Colon (tissue), 2 donors: ENCODE data around the gene NTM.

Experiments used
- FAIRE-seq: peaks from 2 replicates; lab custom pipeline; 2012; peaks lifted over from hg19 to GRCh38; lab: Jason Lieb, UNC
- donor health status: control.
- donor health status: control.

Gene NTM

GRCh38 chr11:132263241-132263640, 892.8 kb downstream of the NTM start:
- no peak for FAIRE-seq

- no peak for FAIRE-seq
These were observed 893.5 kb downstream of the NTM start for GRCh38 chr11:132263875-132264274.

GRCh38 chr11:132264616-132265015, 894.2 kb downstream of the NTM start:
- no peak for FAIRE-seq

DNA sequence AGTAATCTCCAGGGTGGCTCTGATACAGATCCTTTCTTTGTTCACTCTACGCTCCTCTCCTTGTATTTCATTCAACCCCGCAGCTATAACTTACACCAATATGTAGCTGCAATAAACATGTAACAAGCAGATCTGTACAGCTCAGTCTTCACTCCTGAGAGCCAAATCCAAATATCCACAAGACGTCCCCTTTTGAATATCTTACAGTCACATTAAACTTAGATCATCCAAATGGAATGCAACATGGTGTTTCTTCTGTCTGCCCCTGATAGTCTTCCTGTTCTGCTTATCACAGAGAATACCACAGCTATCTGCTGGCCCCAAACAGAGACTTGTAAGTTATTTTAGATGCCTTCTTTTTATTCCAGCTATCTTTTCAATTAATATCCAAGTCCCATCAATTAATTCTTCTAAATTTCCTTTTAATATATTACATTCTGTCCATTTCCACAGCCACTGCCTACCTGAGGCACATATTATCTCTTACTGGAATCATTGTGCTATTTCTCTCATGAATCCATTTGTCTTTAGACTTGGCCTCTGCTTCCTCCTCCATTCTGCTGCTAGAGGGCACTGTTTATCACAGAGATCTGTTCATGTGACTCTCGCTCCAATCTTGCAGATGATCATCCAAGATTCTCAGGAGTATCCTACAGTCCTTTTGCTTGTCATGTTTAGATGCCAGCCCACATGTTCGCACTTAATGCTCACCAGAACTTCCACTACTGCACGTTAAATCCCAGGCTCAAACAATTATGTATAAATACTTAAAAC, 908.6 kb downstream of the NTM start:
- no peak for FAIRE-seq

DNA sequence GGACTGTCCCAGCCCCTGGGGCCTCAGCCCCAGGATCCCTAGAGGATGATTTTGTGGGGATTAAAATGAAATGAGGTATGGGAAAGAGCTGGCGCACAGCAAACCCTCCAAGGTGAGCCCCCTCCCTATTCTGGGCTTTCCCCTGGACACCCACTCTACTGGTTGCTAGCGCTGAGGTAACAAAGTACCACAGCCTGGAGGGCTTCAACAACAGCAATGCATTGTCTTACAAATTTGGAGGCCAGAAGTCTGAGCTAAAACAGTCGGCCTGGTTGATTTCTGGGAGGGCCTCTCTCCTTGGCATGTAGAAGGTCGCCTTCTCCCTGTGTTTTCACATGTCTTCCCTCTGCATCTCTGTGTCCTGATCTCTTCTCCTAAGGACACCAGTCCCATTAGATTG, 913.6 kb downstream of the NTM start:
- no peak for FAIRE-seq

DNA sequence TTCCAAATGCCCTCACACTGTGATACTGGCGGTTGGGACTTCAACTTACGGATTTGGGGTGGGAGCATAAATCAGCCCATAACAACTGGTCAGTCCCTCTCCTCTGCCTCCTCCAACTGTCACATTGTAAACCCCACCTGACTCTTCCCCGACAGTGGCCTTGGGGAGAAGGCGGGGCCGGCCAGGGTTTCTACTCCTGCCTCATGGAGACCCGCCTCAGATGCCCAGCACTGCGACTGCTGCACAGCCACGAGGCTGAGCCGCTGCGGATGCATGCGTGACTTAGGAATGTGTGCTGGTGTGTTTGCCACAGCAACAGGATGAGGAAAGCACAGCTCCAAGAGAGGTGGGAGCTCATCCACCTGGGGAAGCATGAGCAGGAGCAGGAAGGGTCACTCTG, 914.2 kb downstream of the NTM start:
- no peak for FAIRE-seq

GRCh38 chr11:132285631-132286030, 915.2 kb downstream of the NTM start:
- no peak for FAIRE-seq

DNA sequence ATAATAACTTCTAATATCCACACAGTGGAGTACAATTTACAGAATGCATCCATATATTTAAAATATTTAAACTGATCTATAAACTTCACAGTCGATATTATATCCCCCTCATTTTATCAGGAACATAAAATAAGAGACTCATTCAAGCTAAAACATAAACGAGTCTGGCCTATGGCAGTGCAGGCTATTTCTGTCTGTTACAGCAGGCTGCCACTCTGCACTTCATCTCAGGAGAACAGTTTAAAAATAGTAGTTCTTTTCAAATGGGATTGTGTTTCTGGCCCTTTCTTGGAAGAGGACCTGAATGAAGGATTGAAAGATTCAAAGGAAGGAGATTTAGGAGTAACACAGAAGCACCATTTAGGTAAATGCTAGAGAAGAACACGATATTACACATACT, 915.7 kb downstream of the NTM start:
- no peak for FAIRE-seq

DNA sequence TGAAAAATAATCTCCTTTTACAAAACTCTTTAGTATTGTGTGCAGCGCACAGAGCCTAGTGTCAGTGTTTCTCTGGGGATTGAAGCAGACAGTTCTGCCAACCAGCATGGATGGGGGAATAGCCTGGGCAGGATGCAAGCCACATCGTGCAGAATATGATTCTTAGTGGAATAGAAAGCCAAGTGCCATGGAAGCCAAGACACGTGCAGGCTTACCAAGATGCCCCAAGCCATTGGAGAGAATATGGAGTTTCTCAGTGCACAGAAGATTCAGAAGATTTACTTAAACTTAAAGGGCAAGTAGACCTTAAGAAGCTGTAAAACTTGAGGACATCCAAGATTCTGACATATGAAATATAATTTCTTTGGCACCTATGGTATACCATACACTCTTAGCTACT, 917.6 kb downstream of the NTM start:
- FAIRE-seq, result no peak

DNA sequence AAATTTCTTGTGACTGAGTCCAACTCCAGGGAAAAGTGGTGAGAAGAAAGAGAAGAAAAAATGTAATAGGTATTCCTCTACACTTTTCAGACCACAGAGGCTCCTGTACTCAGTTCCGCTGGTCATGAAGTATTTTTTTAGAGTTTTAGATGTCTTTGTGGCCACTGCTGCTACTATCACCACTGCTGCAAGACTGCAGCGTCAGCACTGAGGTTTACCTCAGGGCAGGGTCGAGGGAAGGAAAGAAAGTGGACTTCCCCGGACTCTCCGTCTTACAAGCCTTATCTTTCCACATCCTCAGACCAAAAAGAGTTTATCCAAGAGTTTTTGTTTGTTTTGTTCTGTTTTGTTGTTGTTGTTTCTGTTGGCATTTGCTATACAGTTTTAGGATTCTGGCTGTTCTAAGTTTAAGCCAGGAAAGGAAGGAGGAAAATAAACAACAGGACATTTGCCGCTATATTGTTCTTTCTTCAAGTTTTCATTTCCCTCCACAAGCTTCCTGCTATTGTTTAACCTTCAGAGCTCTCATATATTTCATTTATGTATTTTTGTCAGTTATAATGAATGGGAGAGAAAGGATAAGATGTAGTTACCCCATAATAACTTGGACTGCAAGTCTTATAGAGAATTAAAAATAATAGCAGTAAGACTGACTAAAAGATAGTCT, 919.3 kb downstream of the NTM start:
- no peak for FAIRE-seq

DNA sequence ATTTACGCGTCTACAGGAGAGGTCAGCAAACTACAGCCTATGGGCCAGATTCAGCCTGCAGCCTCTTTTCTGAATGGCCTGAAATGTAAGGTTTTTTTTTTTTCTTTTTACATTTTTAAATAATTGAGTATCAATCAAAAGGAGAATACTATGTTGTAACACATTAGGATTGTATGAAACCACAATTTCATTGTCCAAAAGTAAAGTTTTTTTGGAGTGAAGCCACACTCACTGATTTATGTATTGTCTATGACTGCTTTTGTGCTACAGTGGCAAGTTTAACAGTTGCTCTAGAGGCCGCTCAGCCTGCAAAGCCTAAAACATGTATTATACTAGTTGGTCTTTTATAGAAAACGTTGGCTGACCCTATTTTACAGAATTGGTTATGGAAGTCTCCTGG, 923.2 kb downstream of the NTM start:
- FAIRE-seq, result no peak

GRCh38 chr11:132296946-132297610, 926.7 kb downstream of the NTM start:
- no peak for FAIRE-seq

DNA sequence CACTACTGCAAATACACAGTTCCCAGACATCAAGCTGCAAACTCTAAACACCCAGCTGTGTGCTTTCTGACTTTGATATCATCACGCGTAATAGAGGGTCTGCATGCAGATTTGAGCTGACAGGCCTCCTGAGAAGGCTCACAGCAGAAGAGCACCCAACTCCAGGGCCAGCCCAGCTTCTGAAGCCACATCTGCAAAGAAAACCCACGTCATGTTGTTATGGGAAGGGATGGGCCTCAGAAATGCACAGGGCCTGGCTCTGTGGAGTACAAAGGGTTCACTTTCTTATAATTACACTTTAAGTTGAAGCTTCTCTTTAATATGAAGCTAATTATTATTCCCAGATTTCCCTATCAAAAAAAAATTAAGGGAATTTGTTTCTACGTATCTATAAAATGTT, 927.9 kb downstream of the NTM start:
- no peak for FAIRE-seq

- FAIRE-seq, result no peak
These were observed 929.9 kb downstream of the NTM start for GRCh38 chr11:132300283-132300682.

DNA sequence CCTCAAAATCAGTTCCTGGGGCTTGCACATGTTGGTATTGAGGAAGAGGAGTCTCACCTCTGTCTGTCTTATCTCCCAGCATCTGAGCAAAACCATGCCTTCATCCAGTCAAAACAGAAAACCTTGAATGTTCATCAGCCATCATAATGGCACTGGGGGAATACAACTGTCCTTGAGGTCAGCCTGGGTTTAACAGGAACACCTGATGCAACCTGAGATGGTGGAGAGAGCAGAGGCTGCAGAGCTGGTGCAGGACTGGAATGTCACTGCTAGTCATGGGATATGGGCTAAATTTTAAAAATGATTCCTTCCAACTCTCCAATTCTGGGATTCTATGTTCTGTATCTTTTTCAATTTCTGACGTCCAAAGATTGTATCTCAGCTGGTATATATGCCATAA, 931.0 kb downstream of the NTM start:
- FAIRE-seq, result no peak

DNA sequence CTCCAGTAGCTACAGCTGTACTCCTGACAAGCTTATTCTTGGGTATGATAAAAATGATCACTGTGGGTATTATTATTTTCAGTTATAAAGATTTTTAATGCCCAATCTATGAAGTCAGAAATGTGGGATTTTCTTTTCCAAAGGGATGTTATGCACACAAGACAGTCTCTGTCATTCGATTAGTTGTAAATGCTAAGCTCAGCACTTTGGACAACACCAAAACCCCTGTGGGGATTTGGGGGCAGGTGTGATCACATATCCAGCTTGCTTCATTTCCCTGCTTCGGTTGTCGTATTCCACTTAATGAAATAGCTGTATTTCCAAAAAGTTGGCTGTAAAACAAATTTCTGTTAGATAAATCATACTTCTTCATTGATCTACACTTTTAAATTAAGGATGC, 931.5 kb downstream of the NTM start:
- no peak for FAIRE-seq

- no peak for FAIRE-seq
These were observed 937.0 kb downstream of the NTM start for GRCh38 chr11:132307309-132308020.

- FAIRE-seq, result no peak
These were observed 940.3 kb downstream of the NTM start for GRCh38 chr11:132310390-132311375.

DNA sequence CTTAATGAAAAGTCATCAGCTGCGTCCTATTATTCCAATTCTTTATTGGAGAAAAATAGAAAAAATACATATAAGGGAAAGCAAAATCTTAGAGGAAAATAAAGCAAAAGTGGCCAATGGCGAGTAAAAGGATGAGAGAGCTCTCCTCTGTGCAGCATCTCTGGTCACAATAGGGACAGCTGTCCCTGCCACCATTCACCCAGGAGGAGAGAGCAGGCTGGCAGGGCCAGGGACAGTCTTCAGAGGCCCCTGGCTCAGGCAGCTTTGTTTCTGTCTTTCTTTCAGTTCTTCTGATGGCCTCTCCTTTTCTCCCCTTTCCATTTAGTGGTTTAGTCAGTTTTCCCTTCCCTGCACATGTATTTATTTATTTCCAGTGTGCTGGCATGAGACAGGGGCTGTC, 941.3 kb downstream of the NTM start:
- no peak for FAIRE-seq

DNA sequence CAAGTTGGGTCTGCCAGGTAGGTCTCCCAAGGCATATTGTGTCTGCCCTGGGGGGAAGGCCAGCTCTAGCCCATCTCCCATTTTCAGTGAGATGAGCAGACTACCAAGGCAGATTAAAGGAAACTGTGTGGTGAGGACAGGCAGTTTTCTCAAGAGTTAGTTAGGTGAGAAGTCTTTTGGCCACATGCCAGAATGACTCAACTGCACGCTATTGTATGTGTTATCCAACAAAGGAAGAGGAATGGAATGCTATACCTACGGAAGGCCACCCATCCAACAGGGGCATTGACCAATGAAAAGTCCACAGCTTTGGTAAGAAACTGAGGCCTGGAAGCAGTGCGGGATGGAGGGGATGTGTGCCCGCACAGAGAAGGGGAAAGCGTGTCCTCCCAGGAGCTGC, 941.7 kb downstream of the NTM start:
- no peak for FAIRE-seq

GRCh38 chr11:132312701-132313111, 942.3 kb downstream of the NTM start:
- no peak for FAIRE-seq
